ENCODE data around the gene BHLHE41.

BHLHE41 gene

GRCh38 chr12:26133521-26133920 is 8.7 kb upstream of the BHLHE41 start:
- no peak for DNase-seq

GRCh38 chr12:26132866-26133265 is 8.0 kb upstream of the BHLHE41 start:
- no peak for DNase-seq

- DNase-seq = no peak
Measured at GRCh38 chr12:26131936-26132335, 7.1 kb upstream of the BHLHE41 start.

- no peak for DNase-seq
Measured at GRCh38 chr12:26130728-26131127, 5.9 kb upstream of the BHLHE41 start.

GRCh38 chr12:26128168-26128567 is 3.3 kb upstream of the BHLHE41 start:
- no peak for DNase-seq

- no peak for DNase-seq
Measured at GRCh38 chr12:26127404-26127803, 2.6 kb upstream of the BHLHE41 start.

GRCh38 chr12:26126340-26127284 is 1.8 kb upstream of the BHLHE41 start:
- peak; percentile 39 to 71 for DNase-seq

- peak; percentile 66 to 71 for DNase-seq
Measured at GRCh38 chr12:26125400-26126339, 833 bp upstream of the BHLHE41 start.

GRCh38 chr12:26123482-26123980 is 1.3 kb downstream of the BHLHE41 start:
- peak in 1 of 2 experiments; percentile 13 for DNase-seq

GRCh38 chr12:26122681-26123481 is 2.0 kb downstream of the BHLHE41 start:
- DNase-seq = peak in 1 of 2 experiments; percentile 12

- DNase-seq = no peak
Measured at GRCh38 chr12:26122061-26122680, 2.7 kb downstream of the BHLHE41 start.

GRCh38 chr12:26121323-26122060 is 3.3 kb downstream of the BHLHE41 start:
- no peak for DNase-seq

GRCh38 chr12:26120561-26121274 is 4.1 kb downstream of the BHLHE41 start:
- DNase-seq = no peak

GRCh38 chr12:26119391-26119989 is 5.3 kb downstream of the BHLHE41 start:
- peak; percentile 32 to 85 for DNase-seq

- DNase-seq = no peak
Measured at GRCh38 chr12:26118308-26118707, 6.5 kb downstream of the BHLHE41 start.

- DNase-seq = no peak
Measured at GRCh38 chr12:26116829-26117715, 7.8 kb downstream of the BHLHE41 start.

GRCh38 chr12:26114720-26115401 is 10.0 kb downstream of the BHLHE41 start:
- DNase-seq = no peak

Data from SW 1271 (cell line).